Dendritic cell treated with granulocyte-macrophage colony-stimulating factor and Interleukin-4, amounts not matched to agents 40 ng/mL and 50 ng/mL, for 4 days (primary cell): ENCODE measurements around the gene DHRS1.

Source experiments
- H3K27ac Mint-ChIP-seq: one replicate; pipeline ENCODE4 v1.8.0; 2022; ENCODE audit warnings: mild to moderate bottlenecking, mixed read lengths
- H3K27me3 Mint-ChIP-seq: one replicate; pipeline ENCODE4 v1.8.0; 2022; ENCODE audit warnings: mild to moderate bottlenecking, mixed read lengths
- H3K36me3 Mint-ChIP-seq: one replicate; pipeline ENCODE4 v1.8.0; 2022; ENCODE audit warnings: low read depth, mixed read lengths
- H3K4me1 Mint-ChIP-seq: one replicate; pipeline ENCODE4 v1.8.0; 2022; ENCODE audit warnings: low read depth, mixed read lengths
- H3K4me3 Mint-ChIP-seq: one replicate; pipeline ENCODE4 v1.8.0; 2022; ENCODE audit warnings: mild to moderate bottlenecking, moderate library complexity, mixed read lengths
- H3K9me3 Mint-ChIP-seq: one replicate; pipeline ENCODE4 v1.8.0; 2022; ENCODE audit warnings: mixed read lengths
- intact Hi-C: fragments of 100-400 bp; cut with micrococcal nuclease; formaldehyde crosslinking; loops from one replicate; pipeline ENCODE4 v1.15.0; 2022

DHRS1 gene

DNA sequence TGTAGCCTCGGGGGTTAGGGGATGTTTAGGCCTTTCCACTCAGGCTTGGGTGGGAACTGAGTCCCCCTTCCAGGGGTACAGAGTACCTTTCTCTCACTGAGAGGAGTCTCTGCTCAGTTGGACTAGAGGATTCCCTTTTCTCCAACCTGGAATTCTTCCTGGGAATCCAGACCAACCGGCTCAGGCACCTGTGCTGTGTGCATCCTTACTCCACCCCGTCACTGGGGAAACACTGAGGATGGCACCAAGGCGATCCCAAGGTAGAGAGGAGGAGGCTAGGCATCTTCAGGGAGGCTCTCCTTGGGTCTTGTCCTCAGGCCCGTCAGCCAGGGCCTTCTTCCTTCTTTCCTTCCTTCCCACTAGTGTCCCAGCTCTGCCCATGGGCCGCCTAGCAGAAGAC is 35.7 kb downstream of the DHRS1 start:
- no peak overlapping the region for H3K27ac Mint-ChIP-seq
- H3K9me3 Mint-ChIP-seq, result no peaks in the 10 kb centered on the region
- H3K36me3 Mint-ChIP-seq, result peaks cover 72% of the 10 kb centered on the region
- H3K27me3 Mint-ChIP-seq, result no peaks in the 10 kb centered on the region
- intact Hi-C loops, result no loop called here
- H3K4me3 Mint-ChIP-seq, result no peak overlapping the region
- peaks cover 18% of the 10 kb centered on the region for H3K4me1 Mint-ChIP-seq

DNA sequence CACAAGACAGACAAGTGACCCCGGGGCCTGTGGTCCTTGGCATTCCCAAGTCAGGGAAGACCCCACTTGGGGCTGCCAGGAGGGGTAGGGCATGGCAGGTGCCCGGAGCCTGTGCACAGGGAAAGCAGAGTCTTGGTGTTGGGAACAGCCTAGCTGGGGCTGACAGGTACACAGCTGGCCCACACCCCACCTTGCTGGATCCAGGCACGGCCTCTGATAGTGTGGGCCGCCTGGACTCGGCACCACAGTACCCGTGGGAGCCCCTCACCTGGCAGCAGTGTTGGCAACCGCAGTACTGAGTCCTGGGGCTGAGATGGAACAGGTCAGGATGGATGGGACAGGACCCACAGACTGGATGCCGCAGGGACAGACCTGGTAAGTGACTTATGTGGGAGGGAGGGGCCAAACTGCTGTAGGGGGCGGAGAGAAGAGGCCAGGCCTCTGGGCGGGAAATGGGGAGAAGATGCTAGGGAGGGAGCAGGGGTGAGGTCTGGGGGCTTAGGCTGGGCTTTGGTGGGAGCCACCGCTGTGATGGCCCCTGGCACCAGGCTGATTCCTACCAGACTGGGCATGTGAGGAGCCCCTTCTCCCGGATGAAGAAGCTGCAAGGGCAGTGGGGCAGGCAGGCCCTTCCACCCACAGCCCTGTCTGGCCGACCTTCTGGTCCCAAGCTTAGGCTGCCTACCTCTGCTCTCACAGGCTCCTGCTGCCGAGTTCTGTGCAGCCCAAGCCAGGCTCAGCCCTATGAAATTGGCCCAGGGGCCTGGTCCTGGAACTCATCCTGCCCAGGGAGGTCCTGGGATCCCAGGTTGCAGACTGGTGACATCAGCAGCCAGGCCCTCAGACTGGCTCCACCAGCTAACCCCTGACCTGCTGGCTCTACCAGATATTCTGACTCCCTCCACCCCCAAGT is 36.5 kb downstream of the DHRS1 start, which contains the start of gene TGM1:
Gene TGM1, minus strand, starts transcription at position 357 of the 913 bp plus-strand sequence. CDS start 825 bp downstream, outside the sequence.
- intact Hi-C loops, result no loop called here
- Mint-ChIP-seq H3K4me3 (no peak within 1 kb of the TSS), H3K27me3 (no peaks in the 10 kb centered on the region), H3K4me1 (peaks cover 18% of the 10 kb centered on the region), H3K27ac (no peak within 1 kb of the TSS), H3K9me3 (no peaks in the 10 kb centered on the region), H3K36me3 (peaks cover 72% of the 10 kb centered on the region)

DNA sequence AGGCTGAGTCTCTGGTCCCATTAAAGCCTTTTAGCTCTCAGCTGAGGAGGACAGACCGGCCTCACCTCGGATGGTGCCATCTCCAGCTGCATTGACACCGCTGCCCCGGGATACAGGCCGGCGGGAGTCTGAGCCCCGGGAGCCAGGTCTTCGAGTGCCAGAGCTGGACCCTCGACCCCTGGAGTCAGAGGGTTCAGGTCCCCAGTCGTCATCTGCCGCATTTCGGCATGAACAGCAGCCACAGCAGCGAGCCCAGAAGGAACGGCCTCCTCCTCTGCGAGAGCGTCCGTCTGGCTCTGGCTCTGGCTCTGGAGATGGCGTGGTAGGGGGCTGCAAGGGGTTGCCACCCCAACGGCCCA is 37.6 kb downstream of the DHRS1 start:
- intact Hi-C loops, result no loop called here
- H3K4me1 Mint-ChIP-seq, result peaks cover 13% of the 10 kb centered on the region
- H3K27ac Mint-ChIP-seq, result no peak overlapping the region
- no peaks in the 10 kb centered on the region for H3K9me3 Mint-ChIP-seq
- H3K36me3 Mint-ChIP-seq, result peaks cover 66% of the 10 kb centered on the region
- no peaks in the 10 kb centered on the region for H3K27me3 Mint-ChIP-seq
- no peak overlapping the region for H3K4me3 Mint-ChIP-seq

DNA sequence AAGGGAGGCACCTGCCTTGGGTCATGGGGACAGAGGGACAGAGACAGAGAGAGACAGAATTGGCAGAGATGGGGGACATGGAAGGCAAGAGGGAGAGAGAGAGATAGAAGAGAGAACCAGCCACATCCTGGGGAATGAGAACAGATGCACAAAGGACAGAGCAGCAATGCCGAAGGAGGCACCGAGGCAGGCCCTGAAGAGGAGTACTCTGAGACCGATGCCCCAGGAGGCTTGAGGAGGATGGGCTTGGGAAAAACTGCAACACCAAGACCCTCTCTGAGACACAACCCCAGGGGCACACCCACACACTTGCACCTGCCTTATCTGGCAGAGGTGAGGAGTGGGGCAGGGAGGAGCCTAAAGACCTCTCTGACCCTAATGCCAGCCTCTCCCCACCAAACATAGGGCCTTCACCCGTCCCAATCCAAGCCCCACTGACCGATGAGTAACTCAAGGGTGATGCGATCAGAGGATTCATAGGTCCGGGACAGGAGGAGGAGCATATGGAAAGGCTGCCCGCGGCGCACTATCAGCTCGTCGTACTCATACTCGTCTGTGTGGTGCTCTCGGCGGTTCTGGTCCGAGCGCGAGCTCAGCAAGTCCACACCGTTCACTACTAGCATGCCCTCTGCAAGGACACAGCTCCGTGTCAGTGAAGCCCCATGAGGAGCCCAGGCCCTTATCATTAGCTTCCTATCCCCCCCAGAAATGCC is 38.2 kb downstream of the DHRS1 start:
- intact Hi-C loops, result no loop called here
- no peak overlapping the region for H3K27ac Mint-ChIP-seq
- no peaks in the 10 kb centered on the region for H3K9me3 Mint-ChIP-seq
- peaks cover 64% of the 10 kb centered on the region for H3K36me3 Mint-ChIP-seq
- no peaks in the 10 kb centered on the region for H3K27me3 Mint-ChIP-seq
- peaks cover 8% of the 10 kb centered on the region for H3K4me1 Mint-ChIP-seq
- no peak overlapping the region for H3K4me3 Mint-ChIP-seq

DNA sequence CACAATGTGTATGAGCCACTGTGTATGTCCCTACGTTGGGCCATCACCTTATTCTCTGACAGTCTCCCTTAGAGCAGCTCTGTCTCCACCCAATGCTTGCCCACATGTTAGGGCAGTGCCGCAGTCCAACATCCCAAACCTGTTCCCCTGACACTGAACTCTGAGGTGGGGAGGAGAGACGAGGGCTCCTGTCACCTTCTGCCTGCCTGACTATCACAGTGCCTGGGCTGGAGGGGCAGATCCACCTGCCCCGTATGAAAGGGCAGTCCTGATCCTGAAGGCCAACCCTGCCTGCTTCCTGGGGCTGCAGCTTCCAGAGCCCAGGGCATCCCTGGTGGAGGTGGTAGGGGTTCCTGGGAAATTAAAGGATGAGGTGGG is 38.8 kb downstream of the DHRS1 start:
- Mint-ChIP-seq H3K36me3 (peaks cover 62% of the 10 kb centered on the region), H3K27ac (no peak overlapping the region), H3K4me3 (no peak overlapping the region), H3K4me1 (peaks cover 1% of the 10 kb centered on the region), H3K27me3 (no peaks in the 10 kb centered on the region), H3K9me3 (no peaks in the 10 kb centered on the region)
- intact Hi-C loops, result no loop called here

DNA sequence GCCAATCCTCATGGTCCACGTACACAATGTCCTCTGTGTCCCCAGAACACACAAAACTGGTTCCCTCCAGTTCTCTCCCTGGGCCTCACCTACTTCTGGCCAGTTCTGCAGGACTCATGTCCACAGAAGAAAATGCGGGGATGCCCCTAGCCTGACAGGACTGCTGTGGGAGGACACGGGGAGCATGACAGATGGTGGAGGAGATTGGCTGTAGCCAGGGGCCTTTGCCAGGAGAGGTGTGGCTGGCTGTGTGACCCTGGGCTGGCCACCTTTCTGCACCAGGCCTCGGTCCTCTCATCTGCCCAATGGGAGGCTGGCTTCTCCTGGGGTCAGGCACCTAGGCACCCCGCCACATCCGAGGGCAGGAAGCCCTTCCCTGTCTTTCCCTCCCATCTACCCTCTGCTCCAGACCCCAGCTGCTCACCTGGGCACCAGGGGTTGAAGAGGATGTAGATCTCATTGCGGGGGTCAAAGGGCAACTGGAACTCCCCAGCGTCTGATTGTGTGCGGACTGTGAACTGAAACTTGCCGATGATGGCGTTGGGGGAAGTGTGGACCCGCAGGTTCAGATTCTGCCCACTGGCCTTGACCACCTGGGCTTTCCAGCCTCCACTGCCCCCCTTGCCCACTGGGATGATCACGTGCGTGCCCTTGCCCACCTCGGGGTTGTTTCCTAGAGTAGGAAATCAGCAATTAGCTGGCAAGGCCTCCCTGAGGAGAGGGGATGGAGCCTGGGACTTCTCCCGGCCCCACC is 39.4 kb downstream of the DHRS1 start:
- Mint-ChIP-seq H3K27ac (no peak overlapping the region), H3K27me3 (no peaks in the 10 kb centered on the region), H3K4me1 (no peaks in the 10 kb centered on the region), H3K9me3 (no peaks in the 10 kb centered on the region), H3K36me3 (peaks cover 67% of the 10 kb centered on the region), H3K4me3 (no peak overlapping the region)
- intact Hi-C loops, result no loop called here

DNA sequence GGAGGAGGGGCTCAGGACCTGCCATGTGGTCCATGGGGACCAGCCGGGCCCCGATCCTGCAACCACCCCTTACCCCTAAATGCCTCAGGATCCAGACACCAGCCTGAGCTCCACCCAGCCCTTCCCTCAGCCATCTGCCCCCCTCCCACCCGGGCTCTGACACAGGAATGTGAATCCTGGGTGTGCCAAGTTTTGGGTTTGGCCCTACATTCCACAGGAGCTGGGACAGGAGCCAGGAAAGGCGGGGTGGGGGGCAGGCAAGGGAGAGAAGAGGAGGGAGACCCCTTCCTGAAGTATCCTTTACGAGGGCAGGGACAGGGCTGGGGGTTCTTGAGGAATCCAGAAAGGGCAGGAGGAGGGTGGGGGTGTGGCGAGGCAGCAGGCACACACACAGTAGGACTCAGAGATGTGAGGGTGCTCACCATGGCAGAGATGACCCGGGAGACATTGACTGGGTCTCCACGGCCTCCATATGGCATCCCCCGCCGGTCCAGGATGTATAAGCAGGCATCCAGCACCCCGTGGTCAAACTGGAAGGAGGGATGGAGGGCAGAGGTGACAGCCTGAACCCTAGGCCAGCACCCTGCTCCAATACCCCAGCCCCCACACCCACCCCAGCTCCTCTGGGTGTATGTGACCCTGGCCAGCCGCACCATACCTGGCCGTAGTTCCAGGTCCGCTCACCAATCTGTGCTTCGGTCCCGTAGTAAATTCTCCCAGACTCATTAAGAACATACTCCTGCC is 40.1 kb downstream of the DHRS1 start:
- Mint-ChIP-seq H3K9me3 (no peaks in the 10 kb centered on the region), H3K4me1 (no peaks in the 10 kb centered on the region), H3K36me3 (peaks cover 75% of the 10 kb centered on the region), H3K27me3 (no peaks in the 10 kb centered on the region), H3K4me3 (no peak overlapping the region), H3K27ac (no peak overlapping the region)
- intact Hi-C loops, result no loop called here

DNA sequence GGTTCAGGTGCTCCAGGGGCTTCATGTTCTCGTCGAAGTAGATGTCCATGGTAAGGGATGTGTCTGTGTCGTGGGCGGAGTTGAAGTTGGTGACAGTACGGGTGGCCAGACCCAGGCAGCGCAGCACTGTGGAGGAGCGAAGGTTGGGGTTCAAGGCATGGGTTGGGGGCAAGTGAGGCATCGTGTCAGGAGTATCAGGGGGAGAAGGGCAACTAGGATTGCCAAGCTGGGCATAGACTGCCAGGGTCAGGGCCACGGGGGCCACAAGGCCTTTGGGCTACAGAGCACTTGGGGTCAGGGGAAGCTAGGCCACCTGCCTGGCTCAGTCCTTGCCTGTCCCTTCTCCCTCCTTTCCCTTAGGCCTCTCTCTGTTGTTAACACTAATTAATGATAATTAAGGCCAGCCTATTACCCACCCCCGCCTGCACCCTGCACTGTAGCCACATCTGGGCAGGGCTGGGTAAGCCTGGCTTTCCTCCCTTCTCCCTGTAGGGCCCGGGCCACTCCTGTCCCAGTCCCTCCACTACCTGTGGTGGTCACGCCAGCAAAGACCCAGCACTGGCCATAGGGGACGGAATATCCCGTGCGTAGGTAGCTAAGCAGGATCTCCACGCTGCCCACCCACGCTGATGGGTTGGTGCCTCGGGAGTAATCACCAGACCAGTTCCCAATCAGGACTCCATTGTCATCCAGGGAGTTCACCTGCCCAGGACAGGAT is 40.9 kb downstream of the DHRS1 start:
- no peaks in the 10 kb centered on the region for H3K27me3 Mint-ChIP-seq
- H3K4me1 Mint-ChIP-seq, result no peaks in the 10 kb centered on the region
- H3K36me3 Mint-ChIP-seq, result peaks cover 76% of the 10 kb centered on the region
- no peak overlapping the region for H3K27ac Mint-ChIP-seq
- H3K4me3 Mint-ChIP-seq, result no peak overlapping the region
- H3K9me3 Mint-ChIP-seq, result no peaks in the 10 kb centered on the region
- intact Hi-C loops, result no loop called here

DNA sequence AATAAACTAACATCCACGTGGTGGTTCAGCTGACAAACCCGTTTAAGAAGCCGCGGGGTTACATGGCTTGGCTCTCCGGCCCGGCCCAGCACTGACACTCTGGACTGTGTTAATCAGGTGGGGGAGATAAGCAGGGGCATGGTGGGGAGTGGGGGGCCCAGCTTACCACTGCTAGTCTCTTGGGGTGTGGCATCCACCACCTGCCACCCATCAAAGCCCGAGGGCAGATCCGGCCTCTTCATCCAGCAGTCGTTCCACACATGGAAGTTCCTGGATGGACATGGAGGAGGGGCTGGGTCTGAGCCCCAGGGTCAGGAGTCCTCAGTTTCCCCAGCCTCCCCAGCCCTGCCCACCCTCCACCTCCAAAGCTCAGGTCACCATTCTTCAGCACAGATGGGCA is 41.5 kb downstream of the DHRS1 start:
- Mint-ChIP-seq H3K9me3 (no peaks in the 10 kb centered on the region), H3K4me3 (no peak overlapping the region), H3K36me3 (peaks cover 78% of the 10 kb centered on the region), H3K27ac (no peak overlapping the region), H3K27me3 (no peaks in the 10 kb centered on the region), H3K4me1 (no peaks in the 10 kb centered on the region)
- intact Hi-C loops, result no loop called here

DNA sequence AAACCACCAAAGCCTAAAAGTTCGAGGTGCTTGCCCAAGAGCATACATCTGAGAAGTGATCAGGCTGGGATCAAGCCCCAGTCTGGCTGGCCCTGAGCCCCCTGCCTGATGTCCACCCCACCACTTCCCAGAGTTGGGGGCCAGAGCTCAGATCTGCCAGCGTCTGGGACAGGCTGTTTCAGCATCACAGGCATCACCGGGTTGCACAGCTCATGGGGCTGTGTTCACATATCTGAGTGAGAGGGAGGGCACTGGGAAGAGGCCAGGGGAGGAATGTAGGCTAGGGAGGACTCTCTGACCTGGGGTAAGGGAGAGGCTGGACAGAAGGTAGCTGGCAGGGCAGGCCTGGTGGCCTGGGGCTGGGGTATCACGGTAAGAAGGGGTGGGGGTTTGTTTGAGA is 42.6 kb downstream of the DHRS1 start:
- H3K4me3 Mint-ChIP-seq, result no peak overlapping the region
- no peak overlapping the region for H3K27ac Mint-ChIP-seq

DNA sequence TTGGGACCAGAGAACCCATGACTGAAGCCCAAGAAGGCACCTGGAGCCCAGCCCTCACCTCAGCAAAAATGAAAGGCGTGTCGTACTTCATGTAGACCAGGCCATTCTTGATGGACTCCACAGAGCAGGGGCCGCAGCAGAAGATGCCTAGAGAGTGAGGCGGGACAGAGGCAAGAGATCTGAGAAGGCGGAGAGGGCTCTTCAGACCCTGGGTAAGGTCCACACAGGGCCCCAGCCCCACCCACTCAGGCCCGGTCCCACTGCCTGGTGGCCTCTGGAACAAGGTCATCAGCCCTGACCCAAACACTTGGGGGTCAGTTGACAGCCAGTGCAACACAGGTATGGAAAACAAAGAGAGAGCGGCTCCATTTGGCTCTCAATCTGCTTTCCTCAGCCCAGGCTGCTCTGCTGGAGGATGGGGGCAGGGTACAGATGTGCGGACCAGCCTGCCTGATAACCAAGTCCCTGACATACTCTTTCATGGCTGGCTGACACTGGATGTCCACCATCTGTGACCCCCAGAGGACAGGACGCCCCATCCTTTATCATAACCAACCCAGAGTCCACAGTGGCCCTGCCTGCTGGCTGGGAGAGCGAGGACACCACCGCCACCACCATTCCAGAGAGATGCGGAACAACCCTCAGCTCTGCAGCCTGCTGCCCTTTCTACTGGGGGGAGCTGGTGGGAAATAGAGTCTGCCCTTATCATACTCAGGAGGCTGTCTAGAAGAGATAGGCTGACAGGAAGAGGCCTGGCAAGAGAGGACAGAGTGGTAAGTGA is 43.5 kb downstream of the DHRS1 start:
- no peak overlapping the region for H3K27ac Mint-ChIP-seq
- H3K4me3 Mint-ChIP-seq, result no peak overlapping the region
- peaks cover 5% of the 10 kb centered on the region for H3K4me1 Mint-ChIP-seq
- no peaks in the 10 kb centered on the region for H3K27me3 Mint-ChIP-seq
- peaks cover 68% of the 10 kb centered on the region for H3K36me3 Mint-ChIP-seq
- H3K9me3 Mint-ChIP-seq, result no peaks in the 10 kb centered on the region
- intact Hi-C loops, result no loop called here

More for the DNA sequence above, 42.6 kb downstream of the DHRS1 start:
- no peaks in the 10 kb centered on the region for H3K27me3 Mint-ChIP-seq
- H3K36me3 Mint-ChIP-seq, result peaks cover 71% of the 10 kb centered on the region
- no peaks in the 10 kb centered on the region for H3K4me1 Mint-ChIP-seq
- intact Hi-C loops, result no loop called here
- no peaks in the 10 kb centered on the region for H3K9me3 Mint-ChIP-seq

DNA sequence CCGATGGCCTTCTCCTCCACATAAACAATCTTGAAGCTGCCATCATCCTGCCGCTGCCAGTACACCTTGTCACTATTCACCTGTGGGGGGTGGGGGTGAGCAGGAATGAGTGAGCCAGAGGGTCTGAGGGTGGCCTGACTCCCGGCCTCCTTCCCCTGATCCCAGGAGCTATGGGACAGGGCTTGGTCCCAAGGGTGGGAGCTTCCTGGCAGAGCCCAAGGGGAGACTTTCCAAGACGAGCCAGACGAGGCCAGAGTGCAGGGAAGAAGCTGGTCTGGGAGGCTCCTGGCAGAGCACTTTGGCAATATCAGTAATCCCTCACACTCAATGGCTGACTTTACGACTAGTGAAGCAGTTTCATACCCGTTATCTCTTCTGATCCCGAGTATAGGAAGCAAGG is 44.1 kb downstream of the DHRS1 start:
- peaks cover 12% of the 10 kb centered on the region for H3K4me1 Mint-ChIP-seq
- intact Hi-C loops, result no loop called here
- H3K27me3 Mint-ChIP-seq, result no peaks in the 10 kb centered on the region
- H3K9me3 Mint-ChIP-seq, result no peaks in the 10 kb centered on the region
- no peak overlapping the region for H3K27ac Mint-ChIP-seq
- H3K36me3 Mint-ChIP-seq, result peaks cover 70% of the 10 kb centered on the region
- H3K4me3 Mint-ChIP-seq, result no peak overlapping the region
